Bronchial epithelial cell (primary cell): ENCODE data around the gene DPP4. TPM values are rescaled to one million over a fixed set of nuclear protein-coding genes. Genes with fewer than 3 reads are reported as not detected.
"Not testable (repeated sequence)": the region's sequence is repeated elsewhere in the genome, so short reads cannot be mapped to it uniquely, and the experiment has no call there.

Experiments
- DNase-seq: peaks from one replicate; pipeline ENCODE4 v3.0.0-alpha.2; 2010; ENCODE audit warnings: low read depth
- FAIRE-seq: peaks from 2 replicates; lab custom pipeline; 2011; peaks lifted over from hg19 to GRCh38; lab: Jason Lieb, UNC
- H3K27me3 ChIP-seq: 2 replicates; pipeline ENCODE4 v1.5.1; 2011; ENCODE audit warnings: low read length; ENCODE audit not compliant: control insufficient read depth, insufficient read depth
- H3K36me3 ChIP-seq: 2 replicates; pipeline ENCODE4 v1.5.1; 2011; ENCODE audit warnings: low read length; ENCODE audit not compliant: control insufficient read depth, insufficient read depth
- H3K4me3 ChIP-seq: 2 replicates; pipeline ENCODE4 v1.5.1; 2011; ENCODE audit warnings: mild to moderate bottlenecking, low read depth, low read length, control low read depth
- CTCF ChIP-seq: IDR thresholded peaks from 2 replicates; pipeline ENCODE4 v1.5.1; 2011; ENCODE audit warnings: mild to moderate bottlenecking, moderate library complexity, low read length, control low read depth, inconsistent platforms; ENCODE audit not compliant: insufficient read depth, severe bottlenecking
- total RNA-seq: library from RNA; depleted of rRNA; stranded (reverse); fragments of >200 nt; gene quantifications from 2 replicates; pipeline ENCODE4 v1.2.1, GENCODE V29; 2014

The DPP4 gene
- total RNA-seq, 1 donor from 2014 or later = 2.9 TPM

- no peak for FAIRE-seq
- no peaks in the 10 kb centered on the region for H3K27me3 ChIP-seq
- H3K36me3 ChIP-seq = no peaks in the 10 kb centered on the region
- H3K4me3 ChIP-seq = no peak overlapping the region
- no peak for TF ChIP-seq CTCF
- DNase-seq = no peak
Measured at GRCh38 chr2:162057426-162057825, 16.6 kb downstream of the DPP4 start.

DNA sequence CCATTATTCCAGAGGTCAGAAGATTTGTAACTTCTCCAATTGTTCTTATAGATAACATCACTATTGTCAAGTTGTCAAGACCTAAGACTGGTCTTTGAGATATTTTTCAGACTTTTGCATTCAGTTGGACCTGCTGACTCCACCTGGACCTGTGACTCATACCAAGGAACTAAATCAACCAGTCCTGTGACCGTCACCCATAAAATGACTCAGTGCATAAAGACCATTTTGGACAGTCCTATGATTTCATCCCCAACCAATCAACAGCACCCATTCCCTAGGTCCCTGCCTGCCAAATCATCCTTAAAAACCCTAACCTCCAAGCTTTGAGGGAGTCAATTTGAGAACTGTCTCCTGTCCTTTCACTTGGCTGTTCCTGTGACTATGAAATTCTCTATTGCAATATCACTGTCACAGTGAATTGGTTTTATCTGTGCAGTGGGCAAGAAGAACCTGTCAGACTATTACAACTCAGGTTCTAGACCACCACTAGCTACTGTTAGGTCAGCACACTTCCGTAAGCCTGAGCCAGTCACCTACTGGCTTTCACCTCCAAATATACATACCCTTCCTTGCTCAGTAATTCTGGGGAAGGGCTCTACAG is 17.1 kb downstream of the DPP4 start:
- H3K36me3 ChIP-seq = no peaks in the 10 kb centered on the region
- TF ChIP-seq CTCF = no peak
- DNase-seq = peak; percentile 31
- no peaks in the 10 kb centered on the region for H3K27me3 ChIP-seq
- FAIRE-seq = no peak
- no peak overlapping the region for H3K4me3 ChIP-seq

- TF ChIP-seq CTCF = no peak
- H3K27me3 ChIP-seq = no peaks in the 10 kb centered on the region
- FAIRE-seq = no peak
- H3K36me3 ChIP-seq = no peaks in the 10 kb centered on the region
- DNase-seq = no peak
- no peak overlapping the region for H3K4me3 ChIP-seq
Measured at GRCh38 chr2:162053808-162054155, 20.2 kb downstream of the DPP4 start.

DNA sequence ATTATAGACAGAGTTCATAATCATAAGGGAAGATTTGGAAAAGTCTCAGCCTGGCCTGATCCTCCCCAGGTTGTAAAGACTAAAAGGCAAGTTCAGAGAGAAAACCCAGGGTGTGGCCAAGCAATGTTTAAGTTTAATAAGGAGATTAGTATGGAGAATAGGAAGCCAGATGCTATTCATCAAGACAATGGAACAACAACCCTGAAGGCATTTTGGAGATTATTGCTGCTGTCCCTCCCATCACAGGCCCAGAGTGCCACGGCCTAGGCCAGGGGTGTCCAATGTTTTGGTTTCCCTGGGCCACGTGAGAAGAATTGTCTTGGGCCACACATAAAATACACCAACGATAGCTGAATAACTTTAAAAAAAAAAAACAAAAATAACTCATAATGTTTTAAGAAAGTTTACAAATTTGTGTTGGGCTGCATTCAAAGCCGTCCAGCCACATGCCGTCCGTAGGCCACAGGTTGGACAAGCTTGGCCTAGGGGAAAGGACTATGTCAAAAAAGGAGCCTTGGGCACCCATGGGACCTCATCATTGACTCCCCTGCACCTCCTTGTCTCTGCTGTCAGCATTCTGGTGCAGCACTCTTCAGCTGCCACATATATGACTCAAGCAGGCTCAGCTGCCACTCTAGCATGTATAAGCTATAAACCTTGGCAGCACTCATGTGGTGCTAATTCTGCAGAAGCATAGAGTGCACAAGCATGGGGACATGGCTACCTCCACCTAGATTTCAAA is 20.8 kb downstream of the DPP4 start:
- Histone ChIP-seq H3K36me3 (no peaks in the 10 kb centered on the region), H3K4me3 (no peak overlapping the region), H3K27me3 (no peaks in the 10 kb centered on the region)
- no peak for FAIRE-seq
- no peak for DNase-seq
- TF ChIP-seq CTCF = no peak

GRCh38 chr2:162050513-162050961 is 23.5 kb downstream of the DPP4 start:
- Histone ChIP-seq H3K36me3 (no peaks in the 10 kb centered on the region), H3K4me3 (no peak overlapping the region), H3K27me3 (no peaks in the 10 kb centered on the region)
- TF ChIP-seq CTCF = no peak
- DNase-seq (peak; percentile 41), FAIRE-seq (peak; percentile 68)

GRCh38 chr2:162049089-162049488 is 24.9 kb downstream of the DPP4 start:
- not testable (repeated sequence) for DNase-seq, FAIRE-seq

More at GRCh38 chr2:162049089-162049488, 24.9 kb downstream of the DPP4 start:
- H3K36me3 ChIP-seq, H3K4me3 ChIP-seq, H3K27me3 ChIP-seq: not testable (repeated sequence)
